ENCODE measurements around the gene PCDHA4.
"Not testable (repeated sequence)": the region's sequence is repeated elsewhere in the genome, so short reads cannot be mapped to it uniquely, and the experiment has no call there.

PCDHA4 gene

DNA sequence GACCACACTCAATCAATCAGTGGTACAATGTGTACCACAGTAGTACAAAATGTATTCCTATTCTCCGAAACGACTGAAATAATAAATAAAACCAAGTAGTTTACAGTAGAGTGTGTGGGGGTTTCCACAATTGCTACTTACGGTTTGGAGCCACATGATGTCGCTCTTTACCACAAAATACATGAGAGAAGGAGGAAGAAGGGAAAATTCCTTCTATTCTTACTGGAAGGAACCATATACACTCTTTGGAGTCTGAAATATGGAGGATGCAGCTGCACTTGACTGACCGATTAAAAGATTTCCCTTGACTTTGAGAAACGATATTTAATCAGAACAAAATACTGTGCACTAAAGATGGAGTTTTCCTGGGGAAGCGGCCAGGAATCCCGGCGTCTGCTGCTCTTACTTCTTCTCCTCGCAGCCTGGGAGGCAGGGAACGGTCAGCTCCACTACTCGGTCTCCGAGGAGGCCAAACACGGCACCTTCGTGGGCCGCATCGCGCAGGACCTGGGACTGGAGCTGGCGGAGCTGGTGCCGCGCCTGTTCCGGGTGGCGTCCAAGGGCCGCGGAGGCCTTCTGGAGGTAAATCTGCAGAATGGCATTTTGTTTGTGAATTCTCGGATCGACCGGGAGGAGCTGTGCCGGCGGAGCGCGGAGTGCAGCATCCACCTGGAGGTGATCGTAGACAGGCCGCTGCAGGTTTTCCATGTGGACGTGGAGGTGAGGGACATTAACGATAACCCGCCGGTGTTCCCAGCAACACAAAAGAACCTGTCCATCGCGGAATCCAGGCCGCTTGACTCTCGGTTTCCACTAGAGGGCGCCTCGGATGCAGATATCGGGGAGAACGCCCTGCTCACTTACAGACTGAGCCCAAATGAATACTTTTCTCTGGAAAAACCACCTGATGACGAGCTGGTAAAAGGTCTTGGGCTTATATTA is at the start of gene PCDHA4:
PCDHA4 (plus strand) TSS at position 235 of the 942 bp plus-strand sequence.
- no peak within 1 kb of the TSS for H3K4me3 Mint-ChIP-seq
- H3K4me1 Mint-ChIP-seq, result no peaks in the 10 kb centered on the region
- H3K9me3 Mint-ChIP-seq, result peaks cover 8% of the 10 kb centered on the region
- H3K36me3 Mint-ChIP-seq, result no peaks in the 10 kb centered on the region
- no peak for ATAC-seq
- no peak for DNase-seq (ENCODE audit: low spot score in 2 of 2)
- H3K27ac Mint-ChIP-seq, result no peak within 1 kb of the TSS

DNA sequence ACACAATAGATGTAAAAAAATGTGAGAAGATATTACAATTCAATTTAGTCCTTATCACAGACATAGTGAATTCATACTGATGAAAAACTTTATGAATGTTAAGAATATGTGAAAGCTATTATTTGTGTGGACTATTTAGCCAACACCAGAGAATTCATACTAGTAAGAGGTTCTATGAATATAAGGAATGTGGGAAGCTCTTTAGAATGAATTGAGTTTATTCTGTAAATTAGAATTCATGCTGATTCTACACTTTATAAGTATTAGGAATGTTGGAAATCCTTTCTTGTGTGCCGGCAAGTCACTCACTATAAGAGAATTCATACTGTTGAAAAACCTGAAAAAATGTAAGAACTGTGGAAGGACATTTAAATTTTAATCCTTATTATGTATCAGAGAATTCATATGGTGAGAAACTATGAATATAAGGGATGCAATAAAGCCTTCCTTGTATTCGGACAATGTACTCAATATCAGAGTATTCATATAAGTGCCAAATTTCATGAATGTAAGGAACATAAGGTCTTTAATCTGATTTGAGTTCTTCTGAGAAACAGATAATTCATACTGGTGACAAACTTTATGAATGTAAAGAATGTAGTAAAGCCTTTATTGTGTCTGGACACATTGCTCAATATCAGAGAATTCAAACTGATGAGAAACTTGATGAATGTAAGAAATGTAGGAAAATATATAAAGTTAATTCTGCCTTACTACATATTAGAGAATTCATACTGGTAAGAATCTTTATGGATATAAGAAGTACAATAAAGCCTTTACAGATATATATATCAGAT is 42.5 kb upstream of the PCDHA4 start:
- Mint-ChIP-seq H3K27ac (no peak overlapping the region), H3K4me3 (no peak overlapping the region), H3K9me3 (peaks cover 42% of the 10 kb centered on the region), H3K4me1 (no peaks in the 10 kb centered on the region), H3K36me3 (no peaks in the 10 kb centered on the region)
- DNase-seq (ENCODE audit: low spot score in 2 of 2) (no peak), ATAC-seq (no peak)

DNA sequence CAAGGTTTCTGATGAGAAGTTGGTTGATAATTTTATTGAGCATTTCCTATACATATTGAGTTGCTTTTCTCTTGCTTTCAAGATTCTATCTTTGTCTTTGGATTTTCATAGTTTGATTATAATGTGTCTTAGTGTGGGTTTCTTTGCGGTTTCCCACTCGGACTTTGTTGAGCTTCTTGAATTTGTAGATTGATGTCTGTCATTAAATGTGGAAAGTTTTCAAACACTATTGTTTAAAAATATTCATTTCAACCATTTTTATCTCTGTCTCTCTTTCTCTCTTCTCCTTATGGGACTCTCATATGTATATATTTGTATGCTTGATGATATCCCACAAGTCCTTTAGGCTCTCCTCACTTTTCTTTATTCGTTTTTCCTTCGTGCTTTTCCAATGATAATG is 39.4 kb upstream of the PCDHA4 start:
- ATAC-seq, result no peak
- Mint-ChIP-seq H3K27ac (no peak overlapping the region), H3K4me3 (no peak overlapping the region), H3K9me3 (peaks cover 44% of the 10 kb centered on the region), H3K36me3 (no peaks in the 10 kb centered on the region), H3K4me1 (no peaks in the 10 kb centered on the region)
- no peak for DNase-seq (ENCODE audit: low spot score in 2 of 2)

DNA sequence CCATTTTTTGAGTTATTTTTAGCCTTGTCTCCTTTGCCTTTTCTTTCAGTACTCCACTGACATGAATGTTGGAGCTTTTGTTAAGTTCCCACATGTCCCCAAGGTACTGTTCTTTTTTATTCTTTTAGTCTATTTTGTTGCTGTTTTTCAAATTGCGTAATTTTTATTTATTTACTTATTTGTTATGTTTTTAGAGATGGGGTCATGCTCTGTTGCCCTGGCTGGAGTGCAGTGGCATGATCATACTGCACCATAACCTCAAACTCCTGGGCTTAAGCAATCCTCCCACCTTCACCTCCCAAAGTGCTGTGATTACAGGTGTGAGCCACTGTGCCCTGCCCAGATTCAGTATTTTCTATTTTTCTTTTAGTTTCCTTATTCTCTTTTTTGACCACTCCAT is 26.4 kb upstream of the PCDHA4 start:
- H3K4me1 Mint-ChIP-seq, result no peaks in the 10 kb centered on the region
- no peaks in the 10 kb centered on the region for H3K36me3 Mint-ChIP-seq
- no peak for ATAC-seq
- H3K27ac Mint-ChIP-seq, result no peak overlapping the region
- no peak overlapping the region for H3K4me3 Mint-ChIP-seq
- DNase-seq (ENCODE audit: low spot score in 2 of 2), result no peak
- H3K9me3 Mint-ChIP-seq, result peaks cover 24% of the 10 kb centered on the region

DNA sequence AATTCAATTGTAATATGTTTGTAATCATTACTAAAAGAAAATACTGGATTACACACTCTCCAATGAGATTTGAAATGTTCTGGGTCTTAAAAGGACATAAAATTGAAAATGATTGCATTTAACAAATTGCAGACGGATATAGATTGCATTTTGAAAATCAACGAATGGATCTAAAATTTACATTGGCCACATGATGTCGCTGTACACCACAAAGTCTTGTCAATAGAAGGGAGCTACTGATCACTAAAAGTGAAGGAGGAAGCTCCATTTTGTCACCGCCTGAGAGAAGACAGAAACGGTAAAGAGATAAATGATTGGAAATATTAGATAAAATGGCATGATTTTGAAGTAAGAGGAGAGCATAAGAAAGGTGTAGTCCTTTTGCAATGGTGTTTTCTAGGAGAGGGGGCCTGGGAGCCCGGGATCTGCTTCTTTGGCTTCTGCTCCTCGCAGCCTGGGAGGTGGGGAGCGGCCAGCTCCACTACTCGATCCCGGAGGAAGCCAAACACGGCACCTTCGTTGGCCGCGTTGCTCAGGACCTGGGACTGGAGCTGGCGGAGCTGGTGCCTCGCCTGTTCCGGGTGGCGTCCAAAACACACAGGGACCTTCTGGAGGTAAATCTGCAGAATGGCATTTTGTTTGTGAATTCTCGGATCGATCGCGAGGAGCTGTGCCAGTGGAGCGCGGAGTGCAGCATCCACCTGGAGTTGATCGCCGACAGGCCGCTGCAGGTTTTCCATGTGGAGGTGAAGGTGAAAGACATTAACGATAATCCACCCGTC is 20.8 kb upstream of the PCDHA4 start, which contains the start of gene PCDHA1:
PCDHA1 (plus strand) TSS at position 236 of the 782 bp plus-strand sequence.
- H3K36me3 Mint-ChIP-seq, result no peaks in the 10 kb centered on the region
- ATAC-seq (no peak), DNase-seq (ENCODE audit: low spot score in 2 of 2) (no peak)
- no peak within 1 kb of the TSS for H3K4me3 Mint-ChIP-seq
- H3K4me1 Mint-ChIP-seq, result no peaks in the 10 kb centered on the region
- H3K27ac Mint-ChIP-seq, result no peak within 1 kb of the TSS
- H3K9me3 Mint-ChIP-seq, result peaks cover 15% of the 10 kb centered on the region

DNA sequence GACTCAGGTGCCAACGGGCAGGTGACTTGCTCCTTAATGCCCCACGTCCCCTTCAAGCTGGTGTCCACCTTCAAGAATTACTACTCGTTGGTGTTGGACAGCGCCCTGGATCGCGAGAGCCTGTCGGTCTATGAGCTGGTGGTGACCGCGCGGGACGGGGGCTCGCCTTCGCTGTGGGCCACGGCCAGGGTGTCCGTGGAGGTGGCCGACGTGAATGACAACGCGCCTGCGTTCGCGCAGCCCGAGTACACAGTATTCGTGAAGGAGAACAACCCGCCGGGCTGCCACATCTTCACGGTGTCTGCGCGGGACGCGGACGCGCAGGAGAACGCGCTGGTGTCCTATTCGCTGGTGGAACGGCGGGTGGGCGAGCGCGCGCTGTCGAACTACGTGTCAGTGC is 19.4 kb upstream of the PCDHA4 start:
- not testable (repeated sequence) for H3K36me3 Mint-ChIP-seq; DNase-seq (ENCODE audit: low spot score in 2 of 2); ATAC-seq; H3K4me3 Mint-ChIP-seq; H3K4me1 Mint-ChIP-seq; H3K27ac Mint-ChIP-seq
- H3K9me3 Mint-ChIP-seq, result peaks cover 12% of the 10 kb centered on the region

DNA sequence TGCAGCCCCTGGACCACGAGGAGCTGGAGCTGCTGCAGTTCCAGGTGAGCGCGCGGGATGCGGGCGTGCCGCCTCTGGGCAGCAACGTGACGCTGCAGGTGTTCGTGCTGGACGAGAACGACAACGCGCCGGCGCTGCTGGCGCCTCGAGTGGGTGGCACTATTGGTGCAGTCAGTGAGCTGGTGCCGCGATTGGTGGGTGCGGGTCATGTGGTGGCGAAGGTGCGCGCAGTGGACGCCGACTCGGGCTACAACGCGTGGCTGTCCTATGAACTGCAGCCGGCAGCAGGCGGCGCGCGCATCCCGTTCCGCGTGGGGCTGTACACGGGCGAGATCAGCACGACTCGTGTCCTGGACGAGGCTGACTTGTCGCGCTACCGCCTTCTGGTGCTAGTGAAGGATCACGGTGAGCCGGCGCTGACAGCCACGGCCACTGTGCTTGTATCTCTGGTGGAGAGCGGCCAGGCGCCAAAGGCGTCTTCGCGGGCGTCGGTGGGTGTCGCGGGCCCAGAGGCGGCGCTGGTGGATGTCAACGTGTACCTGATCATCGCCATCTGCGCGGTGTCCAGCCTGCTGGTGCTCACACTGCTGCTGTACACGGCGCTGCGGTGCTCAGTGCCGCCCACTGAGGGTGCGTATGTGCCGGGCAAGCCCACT is 18.9 kb upstream of the PCDHA4 start:
- not testable (repeated sequence) for H3K36me3 Mint-ChIP-seq; H3K27ac Mint-ChIP-seq; H3K4me1 Mint-ChIP-seq; DNase-seq (ENCODE audit: low spot score in 2 of 2); ATAC-seq; H3K4me3 Mint-ChIP-seq
- peaks cover 11% of the 10 kb centered on the region for H3K9me3 Mint-ChIP-seq

DNA sequence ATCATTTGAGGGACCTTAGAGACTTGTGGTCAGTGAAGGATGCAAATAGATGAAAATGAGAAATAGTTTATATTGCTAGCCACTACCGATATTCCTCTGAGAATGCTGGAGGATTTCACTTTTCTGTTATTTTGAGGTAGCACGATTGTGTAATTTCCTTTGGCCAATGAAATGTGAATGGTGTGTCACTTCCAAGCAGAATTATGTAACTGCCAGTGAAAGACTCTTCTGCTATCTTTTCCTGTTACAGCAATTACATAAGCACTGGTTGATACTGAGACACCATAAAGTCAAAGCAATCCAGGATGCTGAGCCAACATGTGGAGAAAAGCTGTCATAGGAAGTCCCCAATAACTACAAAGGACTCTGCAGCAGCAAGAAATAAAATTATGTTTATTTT is 15.8 kb upstream of the PCDHA4 start:
- H3K36me3 Mint-ChIP-seq, result no peaks in the 10 kb centered on the region
- peaks cover 10% of the 10 kb centered on the region for H3K9me3 Mint-ChIP-seq
- ATAC-seq (no peak), DNase-seq (ENCODE audit: low spot score in 2 of 2) (no peak)
- no peak overlapping the region for H3K27ac Mint-ChIP-seq
- H3K4me1 Mint-ChIP-seq, result no peaks in the 10 kb centered on the region
- H3K4me3 Mint-ChIP-seq, result no peak overlapping the region

DNA sequence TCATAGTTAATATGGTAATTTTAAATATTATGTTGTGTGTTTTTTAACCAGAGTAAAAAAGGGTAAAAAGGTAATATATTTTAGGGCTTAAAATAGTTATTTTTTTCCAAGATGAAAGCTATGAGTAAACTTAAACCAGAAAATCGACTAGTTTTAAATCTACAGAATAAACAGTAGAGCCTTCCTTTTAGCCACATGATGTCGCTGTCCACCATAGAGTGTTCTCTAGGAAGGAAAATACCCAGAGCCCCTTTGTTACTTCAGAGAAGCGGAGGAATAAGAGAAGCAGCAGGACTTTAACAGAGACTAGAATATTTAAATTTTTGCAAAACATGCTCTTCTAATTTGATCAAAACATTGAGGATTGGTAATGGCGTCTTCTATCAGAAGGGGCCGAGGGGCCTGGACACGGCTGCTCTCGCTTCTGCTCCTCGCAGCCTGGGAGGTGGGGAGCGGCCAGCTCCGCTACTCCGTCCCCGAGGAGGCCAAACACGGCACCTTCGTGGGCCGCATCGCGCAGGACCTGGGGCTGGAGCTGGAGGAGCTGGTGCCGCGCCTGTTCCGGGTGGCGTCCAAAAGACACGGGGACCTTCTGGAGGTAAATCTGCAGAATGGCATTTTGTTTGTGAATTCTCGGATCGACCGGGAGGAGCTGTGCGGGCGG is 12.1 kb upstream of the PCDHA4 start, which contains the start of gene PCDHA2:
PCDHA2 (plus strand) TSS at position 258 of the 664 bp plus-strand sequence.
- DNase-seq (ENCODE audit: low spot score in 2 of 2) (no peak), ATAC-seq (no peak)
- Mint-ChIP-seq H3K4me3 (no peak within 1 kb of the TSS), H3K36me3 (no peaks in the 10 kb centered on the region), H3K27ac (no peak within 1 kb of the TSS), H3K9me3 (peaks cover 6% of the 10 kb centered on the region), H3K4me1 (no peaks in the 10 kb centered on the region)

DNA sequence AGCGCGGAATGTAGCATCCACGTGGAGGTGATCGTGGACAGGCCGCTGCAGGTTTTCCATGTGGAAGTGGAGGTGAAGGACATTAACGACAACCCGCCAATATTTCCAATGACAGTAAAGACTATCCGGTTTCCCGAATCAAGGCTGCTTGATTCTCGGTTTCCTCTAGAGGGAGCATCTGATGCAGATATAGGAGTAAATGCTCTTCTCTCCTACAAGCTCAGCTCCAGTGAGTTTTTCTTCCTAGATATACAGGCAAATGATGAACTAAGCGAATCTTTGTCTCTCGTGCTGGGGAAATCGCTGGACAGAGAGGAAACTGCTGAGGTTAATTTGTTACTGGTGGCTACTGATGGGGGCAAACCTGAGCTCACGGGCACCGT is 11.6 kb upstream of the PCDHA4 start:
- Mint-ChIP-seq H3K27ac (no peak overlapping the region), H3K36me3 (no peaks in the 10 kb centered on the region), H3K4me1 (no peaks in the 10 kb centered on the region), H3K9me3 (peaks cover 6% of the 10 kb centered on the region), H3K4me3 (no peak overlapping the region)
- no peak for DNase-seq (ENCODE audit: low spot score in 2 of 2)
- no peak for ATAC-seq

DNA sequence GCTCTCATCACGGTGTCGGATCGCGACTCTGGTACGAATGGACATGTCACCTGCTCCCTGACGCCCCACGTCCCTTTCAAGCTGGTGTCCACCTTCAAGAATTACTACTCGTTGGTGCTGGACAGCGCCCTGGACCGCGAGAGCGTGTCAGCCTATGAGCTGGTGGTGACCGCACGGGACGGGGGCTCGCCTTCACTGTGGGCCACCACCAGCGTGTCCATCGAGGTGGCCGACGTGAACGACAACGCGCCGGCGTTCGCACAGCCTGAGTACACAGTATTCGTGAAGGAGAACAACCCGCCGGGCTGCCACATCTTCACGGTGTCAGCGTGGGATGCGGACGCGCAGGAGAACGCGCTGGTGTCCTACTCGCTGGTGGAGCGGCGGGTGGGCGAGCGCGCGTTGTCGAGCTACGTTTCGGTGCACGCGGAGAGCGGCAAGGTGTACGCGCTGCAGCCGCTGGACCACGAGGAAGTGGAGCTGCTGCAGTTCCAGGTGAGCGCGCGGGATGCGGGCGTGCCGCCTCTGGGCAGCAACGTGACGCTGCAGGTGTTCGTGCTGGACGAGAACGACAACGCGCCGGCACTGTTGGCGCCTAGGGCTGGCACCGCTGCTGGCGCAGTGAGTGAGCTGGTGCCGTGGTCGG is 10.7 kb upstream of the PCDHA4 start:
- not testable (repeated sequence) for ATAC-seq

DNA sequence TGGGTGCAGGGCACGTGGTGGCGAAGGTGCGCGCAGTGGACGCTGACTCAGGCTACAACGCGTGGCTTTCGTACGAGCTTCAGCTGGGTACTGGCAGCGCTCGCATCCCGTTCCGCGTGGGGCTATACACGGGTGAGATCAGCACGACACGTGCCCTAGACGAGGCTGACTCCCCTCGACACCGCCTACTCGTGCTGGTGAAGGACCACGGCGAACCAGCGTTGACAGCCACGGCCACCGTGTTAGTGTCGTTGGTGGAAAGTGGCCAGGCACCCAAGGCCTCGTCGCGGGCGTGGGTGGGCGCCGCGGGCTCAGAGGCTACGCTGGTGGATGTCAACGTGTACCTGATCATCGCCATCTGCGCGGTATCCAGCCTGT is 10.2 kb upstream of the PCDHA4 start:
- Mint-ChIP-seq H3K4me3 (no peak overlapping the region), H3K36me3 (no peaks in the 10 kb centered on the region), H3K27ac (no peak overlapping the region), H3K9me3 (peaks cover 6% of the 10 kb centered on the region), H3K4me1 (no peaks in the 10 kb centered on the region)
- ATAC-seq (no peak), DNase-seq (ENCODE audit: low spot score in 2 of 2) (no peak)

More for the DNA sequence above, 10.7 kb upstream of the PCDHA4 start:
- DNase-seq (ENCODE audit: low spot score in 2 of 2); H3K4me1 Mint-ChIP-seq; H3K9me3 Mint-ChIP-seq; H3K36me3 Mint-ChIP-seq; H3K27ac Mint-ChIP-seq; H3K4me3 Mint-ChIP-seq: not testable (repeated sequence)

DNA sequence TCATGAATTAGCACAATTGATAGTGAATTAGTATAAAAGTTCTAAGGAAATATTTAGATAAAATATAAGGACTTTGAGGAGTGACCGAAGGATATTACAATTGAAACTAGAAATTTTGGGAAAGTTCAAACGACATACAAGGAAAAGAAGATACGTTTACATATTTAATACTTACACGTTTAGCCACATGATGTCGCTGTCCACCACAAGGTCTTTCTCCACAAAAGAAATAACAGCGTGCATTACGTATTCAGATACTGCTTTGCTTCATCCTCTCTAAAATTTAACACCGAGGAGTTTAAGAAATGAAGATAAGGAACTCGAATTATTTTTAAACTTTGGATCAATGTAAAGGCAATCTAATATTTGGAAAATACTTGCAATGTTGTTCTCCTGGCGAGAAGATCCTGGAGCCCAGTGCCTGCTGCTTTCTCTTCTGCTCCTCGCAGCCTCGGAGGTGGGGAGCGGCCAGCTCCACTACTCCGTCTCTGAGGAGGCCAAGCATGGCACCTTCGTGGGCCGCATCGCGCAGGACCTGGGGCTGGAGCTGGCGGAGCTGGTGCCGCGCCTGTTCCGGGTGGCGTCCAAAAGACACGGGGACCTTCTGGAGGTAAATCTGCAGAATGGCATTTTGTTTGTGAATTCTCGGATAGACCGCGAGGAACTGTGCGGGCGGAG is 5.9 kb upstream of the PCDHA4 start, which contains the start of gene PCDHA3:
PCDHA3 (plus strand) TSS at position 242 of the 678 bp plus-strand sequence.
- Mint-ChIP-seq H3K4me3 (no peak within 1 kb of the TSS), H3K9me3 (peaks cover 4% of the 10 kb centered on the region), H3K27ac (no peak within 1 kb of the TSS), H3K4me1 (no peaks in the 10 kb centered on the region), H3K36me3 (no peaks in the 10 kb centered on the region)
- DNase-seq (ENCODE audit: low spot score in 2 of 2) (no peak), ATAC-seq (no peak)
